ENCODE data around the gene C18orf54. TPM values are rescaled to one million over a fixed set of nuclear protein-coding genes. Genes with fewer than 3 reads are reported as not detected.

Gene C18orf54
- total RNA-seq, 2 experiments from 2014 or later = 7.3 to 7.6 TPM

DNA sequence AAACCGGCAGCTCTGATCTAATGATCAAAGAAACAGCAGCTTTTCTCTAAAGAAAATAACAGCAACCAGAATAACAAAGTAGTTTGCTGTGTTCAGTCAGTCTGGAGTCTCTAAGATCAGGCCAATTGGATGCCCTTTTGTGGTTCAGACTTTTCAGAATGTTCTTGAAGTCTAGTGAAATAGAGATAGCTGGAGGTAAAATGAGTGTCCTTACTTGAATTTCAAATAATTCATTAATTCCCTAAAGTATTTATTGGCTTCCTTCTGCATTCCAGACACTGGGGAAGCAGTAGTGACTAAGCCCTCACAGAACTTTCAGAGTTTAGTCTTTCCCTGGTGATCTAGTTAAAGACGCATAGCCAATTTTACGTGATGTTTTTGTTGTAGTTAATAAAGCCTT, 58.7 kb downstream of the C18orf54 start:
- no peak overlapping the region for H3K27ac Mint-ChIP-seq
- no peaks in the 10 kb centered on the region for H3K9me3 Mint-ChIP-seq
- intact Hi-C loops (cut with micrococcal nuclease) = no loop called here
- H3K4me1 Mint-ChIP-seq (ENCODE audit: low read depth) = no peaks in the 10 kb centered on the region
- ChIA-PET POLR2A (no interaction called here), CTCF (no interaction called here)
- ATAC-seq = no peak
- H3K27me3 Mint-ChIP-seq = peaks cover 5% of the 10 kb centered on the region
- TF ChIP-seq, protein P1, sequence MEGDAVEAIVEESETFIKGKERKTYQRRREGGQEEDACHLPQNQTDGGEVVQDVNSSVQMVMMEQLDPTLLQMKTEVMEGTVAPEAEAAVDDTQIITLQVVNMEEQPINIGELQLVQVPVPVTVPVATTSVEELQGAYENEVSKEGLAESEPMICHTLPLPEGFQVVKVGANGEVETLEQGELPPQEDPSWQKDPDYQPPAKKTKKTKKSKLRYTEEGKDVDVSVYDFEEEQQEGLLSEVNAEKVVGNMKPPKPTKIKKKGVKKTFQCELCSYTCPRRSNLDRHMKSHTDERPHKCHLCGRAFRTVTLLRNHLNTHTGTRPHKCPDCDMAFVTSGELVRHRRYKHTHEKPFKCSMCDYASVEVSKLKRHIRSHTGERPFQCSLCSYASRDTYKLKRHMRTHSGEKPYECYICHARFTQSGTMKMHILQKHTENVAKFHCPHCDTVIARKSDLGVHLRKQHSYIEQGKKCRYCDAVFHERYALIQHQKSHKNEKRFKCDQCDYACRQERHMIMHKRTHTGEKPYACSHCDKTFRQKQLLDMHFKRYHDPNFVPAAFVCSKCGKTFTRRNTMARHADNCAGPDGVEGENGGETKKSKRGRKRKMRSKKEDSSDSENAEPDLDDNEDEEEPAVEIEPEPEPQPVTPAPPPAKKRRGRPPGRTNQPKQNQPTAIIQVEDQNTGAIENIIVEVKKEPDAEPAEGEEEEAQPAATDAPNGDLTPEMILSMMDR (IDR thresholded peaks at IDR 0.05) = no peak
- H3K4me3 Mint-ChIP-seq = no peak overlapping the region
- H3K36me3 Mint-ChIP-seq (ENCODE audit: low read depth) = no peaks in the 10 kb centered on the region
- no peak for DNase-seq

DNA sequence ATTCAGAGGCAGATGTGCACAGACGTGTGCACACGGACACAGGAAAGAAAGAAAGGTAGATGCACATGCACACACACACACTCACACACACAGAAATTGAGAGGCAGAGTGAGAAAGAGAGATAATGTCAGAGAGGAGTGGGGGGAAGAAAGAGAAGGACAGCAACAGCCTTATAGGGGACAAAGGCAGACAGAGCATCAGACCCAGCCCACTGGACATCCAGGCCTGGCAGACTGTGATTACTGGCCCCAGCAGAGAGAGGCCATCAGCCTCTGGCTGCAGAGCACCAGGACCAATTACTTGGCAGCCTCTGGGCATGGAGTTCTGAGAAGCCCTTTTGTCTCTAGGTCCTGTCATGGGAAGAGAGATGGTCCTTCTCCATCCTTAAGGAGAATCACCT, 66.1 kb downstream of the C18orf54 start:
- Mint-ChIP-seq H3K27me3 (peaks cover 4% of the 10 kb centered on the region), H3K4me3 (no peak overlapping the region), H3K27ac (no peak overlapping the region), H3K9me3 (no peaks in the 10 kb centered on the region), H3K4me1 (ENCODE audit: low read depth) (no peaks in the 10 kb centered on the region), H3K36me3 (ENCODE audit: low read depth) (no peaks in the 10 kb centered on the region)
- ATAC-seq (no peak), DNase-seq (no peak)
- TF ChIP-seq, protein P1 (IDR thresholded peaks at IDR 0.05) = no peak
- POLR2A ChIA-PET = no interaction called here
- CTCF ChIA-PET = no interaction called here
- intact Hi-C loops (cut with micrococcal nuclease) = no loop called here

DNA sequence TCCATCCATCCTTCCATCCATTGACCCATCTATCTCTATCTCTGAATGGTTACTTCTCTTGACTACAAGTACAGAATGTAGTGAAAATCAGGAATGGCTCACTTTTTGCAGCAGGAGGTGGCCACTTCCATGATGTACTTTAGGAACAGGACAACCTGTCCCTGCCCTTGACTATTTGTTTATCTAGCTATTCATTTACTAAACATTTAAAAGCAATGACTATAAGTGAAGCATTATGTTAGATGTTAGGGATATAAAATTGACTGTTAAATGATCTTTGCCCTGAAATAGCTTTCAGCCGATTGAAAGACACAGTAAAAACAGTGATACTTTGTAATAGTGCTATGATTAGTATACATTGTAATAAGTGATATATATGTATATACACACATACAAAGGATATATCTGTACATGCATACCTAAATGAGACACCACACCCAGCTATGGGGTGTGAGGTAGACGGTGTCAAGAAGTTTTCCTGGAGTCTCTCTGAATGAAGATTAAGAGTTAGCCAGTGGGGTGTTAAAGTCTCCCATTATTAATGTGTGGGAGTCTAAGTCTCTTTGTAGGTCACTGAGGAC, 68.5 kb downstream of the C18orf54 start:
- H3K36me3 Mint-ChIP-seq (ENCODE audit: low read depth) = no peaks in the 10 kb centered on the region
- CTCF ChIA-PET = no interaction called here
- no peaks in the 10 kb centered on the region for H3K4me1 Mint-ChIP-seq (ENCODE audit: low read depth)
- DNase-seq (no peak), ATAC-seq (no peak)
- intact Hi-C loops (cut with micrococcal nuclease) = no loop called here
- no peak overlapping the region for H3K4me3 Mint-ChIP-seq
- H3K27me3 Mint-ChIP-seq = peaks cover 4% of the 10 kb centered on the region
- H3K9me3 Mint-ChIP-seq = no peaks in the 10 kb centered on the region
- TF ChIP-seq, protein P1 (IDR thresholded peaks at IDR 0.05) = no peak
- H3K27ac Mint-ChIP-seq = no peak overlapping the region
- POLR2A ChIA-PET = interaction anchor here (0.6 kb wide), 1 partner anchor 589 kb away, joined by 3 read pairs; no protein-coding TSS in a partner anchor

Other genes starting within 250 kb of the C18orf54 start
- gene MBD2, start 133.2 kb upstream of the C18orf54 start, total RNA-seq = 100 to 1,000 TPM; 101 to 102 TPM
- 10 to 100 TPM; 10.2 to 15.3 TPM for gene POLI, start 88.4 kb upstream of the C18orf54 start, total RNA-seq
- gene STARD6, start within 50 bp of the C18orf54 start, total RNA-seq = not detected
- not detected for gene DYNAP, start 233.3 kb downstream of the C18orf54 start, total RNA-seq

Data from activated CD8-positive, alpha-beta T cell treated with anti-CD3 and anti-CD28 coated beads for 36 hours (primary cell).